Left lung (tissue), 10 donors: ENCODE data around the gene ARHGAP15. TPM values are rescaled to one million over a fixed set of nuclear protein-coding genes. Genes with fewer than 3 reads are reported as not detected.

Experiments used
- ATAC-seq: fragments of 200-7000 bp; cut with Tn5 transposase; one replicate; pipeline ENCODE4 v1.9.1; 2020; ENCODE audit warnings: moderate library complexity
- DNase-seq, 4 donors: peaks; one replicate each; pipeline ENCODE4 v3.0.0-alpha.2; 2013 to 2020
- H3K27ac ChIP-seq, 2 donors: fragments of 200-600 bp; sonication (generic) in 1 of 2; one replicate each; pipeline versions ENCODE4 v1.5.0 to v1.8.0; 2020 to 2021
- H3K27me3 ChIP-seq, 2 donors: fragments of 200-600 bp; sonication (generic) in 1 of 2; one replicate each; pipeline versions ENCODE4 v1.5.0 to v1.8.0; 2020 to 2021
- H3K36me3 ChIP-seq, 2 donors: fragments of 200-600 bp; sonication (generic) in 1 of 2; one replicate each; pipeline versions ENCODE4 v1.5.0 to v1.8.0; 2020 to 2021
- H3K4me1 ChIP-seq, 2 donors: fragments of 200-600 bp; one replicate each; pipeline ENCODE4 v1.8.0; 2021
- H3K4me3 ChIP-seq, 2 donors: fragments of 200-600 bp; sonication (generic) in 1 of 2; one replicate each; pipeline versions ENCODE4 v1.5.0 to v1.8.0; 2020 to 2021; ENCODE audit warnings: mild to moderate bottlenecking in 1 of 2
- H3K9me3 ChIP-seq, 2 donors: fragments of 200-600 bp; sonication (generic) in 1 of 2; one replicate each; pipeline versions ENCODE4 v1.5.0 to v1.8.0; 2020 to 2021
- CTCF ChIP-seq, 2 donors: fragments of 200-600 bp; sonication (generic) in 1 of 2; IDR thresholded peaks; one replicate each; pipeline versions ENCODE4 v1.5.0 to v1.8.0; 2021; ENCODE audit warnings: antibody characterized with exemption in 2 of 2
- intact Hi-C, 2 donors: fragments of 100-400 bp; cut with DNase I; formaldehyde crosslinking; loops; one replicate each; pipeline versions ENCODE4 v1.11.2 to v1.14.2; 2022
- polyA plus RNA-seq, 6 donors: library from polyadenylated mRNA; unstranded; fragments of 120-200 nt; gene quantifications; one replicate each; pipeline ENCODE4 v1.2.1, GENCODE V29; 2013; ENCODE audit not compliant: insufficient read length in 6 of 6
- total RNA-seq, 2 donors: library from RNA; stranded (reverse); fragmentation: NEBNext Ultra II Directional; extraction: Animal tissue kit (Norgen Biotek cat#: 25700); gene quantifications; one replicate each; pipeline ENCODE4 v1.2.1, GENCODE V29; 2021
- donor health status: DM: no; HTN: yes; CAD: no.
- donor health status: DM: no; HTN: no; CAD: no.

ARHGAP15 gene
- total and polyA plus RNA-seq, 8 donors: 16.8 to 48.3 (median 30.2) TPM

GRCh38 chr2:143297182-143297581 lies 168.0 kb downstream of the ARHGAP15 start:
- H3K9me3 ChIP-seq: no peaks in the 10 kb centered on the region

GRCh38 chr2:143300536-143300935 lies 171.3 kb downstream of the ARHGAP15 start:
- Histone ChIP-seq H3K9me3 (no peaks in the 10 kb centered on the region), H3K36me3 (no peaks in the 10 kb centered on the region), H3K27me3 (no peaks in the 10 kb centered on the region), H3K27ac (no peak overlapping the region), H3K4me3 (no peak overlapping the region), H3K4me1 (no peaks in the 10 kb centered on the region)
- intact Hi-C loops: no loop called here
- ATAC-seq: no peak
- no peak for DNase-seq
- TF ChIP-seq CTCF (IDR thresholded peaks at IDR 0.05): no peak

More at GRCh38 chr2:143297182-143297581, 168.0 kb downstream of the ARHGAP15 start:
- ATAC-seq (no peak), DNase-seq (no peak)
- no peak for TF ChIP-seq CTCF (IDR thresholded peaks at IDR 0.05)
- intact Hi-C loops: no loop called here
- H3K27ac ChIP-seq: no peak overlapping the region
- H3K4me3 ChIP-seq: no peak overlapping the region
- no peaks in the 10 kb centered on the region for H3K27me3 ChIP-seq
- no peaks in the 10 kb centered on the region for H3K4me1 ChIP-seq
- H3K36me3 ChIP-seq: no peaks in the 10 kb centered on the region

GRCh38 chr2:143311426-143311825 lies 182.2 kb downstream of the ARHGAP15 start:
- ATAC-seq (no peak), DNase-seq (no peak)
- TF ChIP-seq CTCF (IDR thresholded peaks at IDR 0.05): no peak
- Histone ChIP-seq H3K9me3 (no peaks in the 10 kb centered on the region), H3K4me3 (no peak overlapping the region), H3K36me3 (no peaks in the 10 kb centered on the region), H3K27ac (no peak overlapping the region), H3K4me1 (no peaks in the 10 kb centered on the region), H3K27me3 (no peaks in the 10 kb centered on the region)
- intact Hi-C loops: no loop called here

- TF ChIP-seq CTCF (IDR thresholded peaks at IDR 0.05): no peak
- Histone ChIP-seq H3K4me1 (no peaks in the 10 kb centered on the region), H3K27ac (no peak overlapping the region), H3K9me3 (no peaks in the 10 kb centered on the region), H3K27me3 (no peaks in the 10 kb centered on the region), H3K36me3 (no peaks in the 10 kb centered on the region), H3K4me3 (no peak overlapping the region)
- DNase-seq (no peak), ATAC-seq (no peak)
- intact Hi-C loops: no loop called here
These were observed 183.2 kb downstream of the ARHGAP15 start for GRCh38 chr2:143312441-143312840.

GRCh38 chr2:143313861-143314260 lies 184.6 kb downstream of the ARHGAP15 start:
- no peak for TF ChIP-seq CTCF (IDR thresholded peaks at IDR 0.05)
- Histone ChIP-seq H3K27ac (no peak overlapping the region), H3K4me1 (no peaks in the 10 kb centered on the region), H3K9me3 (no peaks in the 10 kb centered on the region), H3K27me3 (no peaks in the 10 kb centered on the region), H3K4me3 (no peak overlapping the region), H3K36me3 (no peaks in the 10 kb centered on the region)
- DNase-seq (no peak), ATAC-seq (no peak)
- intact Hi-C loops: no loop called here
